Measurements from ENCODE around the gene TSPEAR. TPM values are rescaled to one million over a fixed set of nuclear protein-coding genes. Genes with fewer than 3 reads are reported as not detected.

The TSPEAR gene
- total and polyA plus RNA-seq, 3 donors from 2014 or later, result 0.53 to 0.62 (median 0.55) TPM

GRCh38 chr21:44544566-44544965, 166.8 kb downstream of the TSPEAR start:
- TF ChIP-seq POLR2A (IDR thresholded peaks at IDR 0.05) (no peak), CTCF (IDR thresholded peaks at IDR 0.05) (no peak)
- 74 to 82% methylated on average over 3 of the region's 3 CpGs for WGBS, 2 donors
- intact Hi-C loops (cut with DNase I; ENCODE audit: low total_unique reads), result no loop called here
- no peak overlapping the region for H3K4me3 ChIP-seq
- H3K4me1 ChIP-seq, result no peaks in the 10 kb centered on the region
- no peaks in the 10 kb centered on the region for H3K36me3 ChIP-seq (ENCODE audit: low read depth, missing control alignments)
- no peak overlapping the region for H3K27ac ChIP-seq
- H3K9me3 ChIP-seq, result no peaks in the 10 kb centered on the region
- no peaks in the 10 kb centered on the region for H3K27me3 ChIP-seq
- DNase-seq, result no peak

DNA sequence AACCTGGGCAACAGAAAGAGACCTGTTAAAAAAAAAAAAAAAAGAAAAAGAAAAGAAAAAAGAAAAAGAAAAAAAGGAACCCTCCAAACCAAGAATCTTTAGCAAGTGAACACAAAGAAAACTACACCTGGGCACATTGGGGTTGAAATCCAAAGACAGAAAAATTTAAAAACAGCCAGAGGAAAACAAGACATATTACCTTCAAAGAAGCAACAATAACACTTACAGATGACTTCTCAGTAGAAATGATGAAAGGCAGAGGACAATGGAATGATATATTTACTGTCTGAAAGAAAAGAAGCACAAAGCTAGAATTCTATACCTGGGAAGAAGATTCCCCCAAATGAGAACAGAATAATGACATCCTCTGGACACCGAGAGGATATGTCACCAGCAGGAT, 168.7 kb downstream of the TSPEAR start:
- no peaks in the 10 kb centered on the region for H3K27me3 ChIP-seq
- no peak overlapping the region for H3K4me3 ChIP-seq
- H3K36me3 ChIP-seq (ENCODE audit: low read depth, missing control alignments), result no peaks in the 10 kb centered on the region
- DNase-seq, result no peak
- TF ChIP-seq POLR2A (IDR thresholded peaks at IDR 0.05), result no peak
- TF ChIP-seq CTCF (IDR thresholded peaks at IDR 0.05), result no peak
- WGBS, 2 donors, result 81 to 87% methylated on average over 1 of the region's 1 CpG
- H3K9me3 ChIP-seq, result no peaks in the 10 kb centered on the region
- H3K4me1 ChIP-seq, result no peaks in the 10 kb centered on the region
- intact Hi-C loops (cut with DNase I; ENCODE audit: low total_unique reads), result no loop called here
- H3K27ac ChIP-seq, result no peak overlapping the region

- Histone ChIP-seq H3K36me3 (ENCODE audit: low read depth, missing control alignments) (no peaks in the 10 kb centered on the region), H3K4me1 (no peaks in the 10 kb centered on the region), H3K27ac (no peak overlapping the region), H3K4me3 (no peak overlapping the region), H3K9me3 (no peaks in the 10 kb centered on the region), H3K27me3 (no peaks in the 10 kb centered on the region)
- DNase-seq, result no peak
- 80 to 86% methylated on average over 10 to 11 of the region's 11 CpGs for WGBS, 2 donors
- no peak for TF ChIP-seq CTCF (IDR thresholded peaks at IDR 0.05)
- TF ChIP-seq POLR2A (IDR thresholded peaks at IDR 0.05), result no peak
- intact Hi-C loops (cut with DNase I; ENCODE audit: low total_unique reads), result no loop called here
Measured at GRCh38 chr21:44540741-44541288, 170.6 kb downstream of the TSPEAR start.

GRCh38 chr21:44539991-44540666, 171.2 kb downstream of the TSPEAR start, which contains the start of gene KRTAP10-1:
Gene KRTAP10-1 (minus strand): TSS chr21:44540195. CDS start chr21:44540150, 45 bp downstream.
- no peak for TF ChIP-seq POLR2A (IDR thresholded peaks at IDR 0.05)
- no peak for TF ChIP-seq CTCF (IDR thresholded peaks at IDR 0.05)
- H3K4me1 ChIP-seq, result no peaks in the 10 kb centered on the region
- H3K36me3 ChIP-seq (ENCODE audit: low read depth, missing control alignments), result no peaks in the 10 kb centered on the region
- no peaks in the 10 kb centered on the region for H3K9me3 ChIP-seq
- 51 to 73% methylated on average over 12 to 21 of the region's 21 CpGs for WGBS, 2 donors
- H3K27ac ChIP-seq, result no peak within 1 kb of the TSS
- H3K4me3 ChIP-seq, result no peak within 1 kb of the TSS
- DNase-seq, result no peak
- intact Hi-C loops (cut with DNase I; ENCODE audit: low total_unique reads), result no loop called here
- no peaks in the 10 kb centered on the region for H3K27me3 ChIP-seq

DNA sequence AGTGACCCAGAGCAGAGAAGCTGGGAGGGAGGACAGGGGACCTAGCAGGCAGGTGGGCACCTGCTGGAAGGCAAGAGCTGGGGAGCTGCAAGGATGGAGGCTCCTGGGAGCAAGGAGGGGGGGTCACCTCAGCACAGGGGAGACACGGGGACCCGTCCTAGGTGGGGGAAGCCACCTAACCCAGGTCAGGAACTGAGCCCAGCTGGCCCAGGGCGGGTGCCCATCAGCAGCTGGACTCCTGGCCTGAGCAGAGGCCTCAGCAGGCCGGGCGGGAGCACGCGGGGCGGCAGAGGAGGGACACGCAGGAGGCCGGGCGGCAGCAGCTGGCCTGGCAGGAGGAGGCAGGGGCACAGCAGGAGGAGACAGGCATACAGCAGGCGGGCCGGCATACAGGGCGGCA, 172.3 kb downstream of the TSPEAR start:
- no peak overlapping the region for H3K27ac ChIP-seq
- no peaks in the 10 kb centered on the region for H3K36me3 ChIP-seq (ENCODE audit: low read depth, missing control alignments)
- intact Hi-C loops (cut with DNase I; ENCODE audit: low total_unique reads), result no loop called here
- no peaks in the 10 kb centered on the region for H3K4me1 ChIP-seq
- TF ChIP-seq CTCF (IDR thresholded peaks at IDR 0.05), result no peak
- no peak for TF ChIP-seq POLR2A (IDR thresholded peaks at IDR 0.05)
- 72 to 82% methylated on average over 14 of the region's 14 CpGs for WGBS, 2 donors
- no peaks in the 10 kb centered on the region for H3K9me3 ChIP-seq
- no peak for DNase-seq
- no peak overlapping the region for H3K4me3 ChIP-seq
- no peaks in the 10 kb centered on the region for H3K27me3 ChIP-seq

Measured in testis (tissue), 3 donors.